ENCODE measurements around the gene ZC3H4. TPM values are rescaled to one million over a fixed set of nuclear protein-coding genes. Genes with fewer than 3 reads are reported as not detected.
A peak's percentile ranks its signal among the peaks of the same experiment; 100 is the strongest.
"Not testable (repeated sequence)": the region's sequence is repeated elsewhere in the genome, so short reads cannot be mapped to it uniquely, and the experiment has no call there.

The ZC3H4 gene
- total RNA-seq, 1 donor from 2014 or later, result 114 TPM

DNA sequence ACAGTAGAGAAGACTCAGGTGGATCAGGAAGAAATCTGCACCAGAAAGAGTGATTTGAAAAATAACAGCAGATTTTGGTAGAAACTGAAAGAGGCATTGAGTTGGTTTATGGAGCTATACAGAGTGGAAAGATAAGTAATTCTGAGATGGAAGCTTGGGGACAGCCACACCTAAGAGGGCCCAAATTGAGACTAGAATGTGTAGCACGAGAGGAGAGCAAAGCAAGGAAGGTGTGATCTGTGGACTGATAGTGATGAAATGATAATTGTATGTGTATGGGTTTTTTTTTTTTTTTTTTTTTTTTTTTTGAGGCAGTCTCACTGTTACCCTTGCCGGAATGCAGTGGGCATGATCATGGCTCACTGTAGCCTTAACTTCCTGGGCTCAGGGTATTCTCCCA is 33.3 kb upstream of the ZC3H4 start:
- H3K27ac Mint-ChIP-seq, result peak overlapping the region; percentile 80
- H3K4me3 Mint-ChIP-seq, result no peak overlapping the region
- intact Hi-C loops (cut with micrococcal nuclease), result loop anchor here (2.0 kb wide), 1 partner anchor 16 kb away; the partner anchor contains the start of gene SAE1
- no peaks in the 10 kb centered on the region for H3K9me3 Mint-ChIP-seq
- DNase-seq (ENCODE audit: low spot score), result no peak
- no peaks in the 10 kb centered on the region for H3K27me3 Mint-ChIP-seq (ENCODE audit: insufficient read depth)
- peaks cover 52% of the 10 kb centered on the region for H3K36me3 Mint-ChIP-seq (ENCODE audit: low read depth)
- peaks cover 54% of the 10 kb centered on the region for H3K4me1 Mint-ChIP-seq (ENCODE audit: low read depth)

DNA sequence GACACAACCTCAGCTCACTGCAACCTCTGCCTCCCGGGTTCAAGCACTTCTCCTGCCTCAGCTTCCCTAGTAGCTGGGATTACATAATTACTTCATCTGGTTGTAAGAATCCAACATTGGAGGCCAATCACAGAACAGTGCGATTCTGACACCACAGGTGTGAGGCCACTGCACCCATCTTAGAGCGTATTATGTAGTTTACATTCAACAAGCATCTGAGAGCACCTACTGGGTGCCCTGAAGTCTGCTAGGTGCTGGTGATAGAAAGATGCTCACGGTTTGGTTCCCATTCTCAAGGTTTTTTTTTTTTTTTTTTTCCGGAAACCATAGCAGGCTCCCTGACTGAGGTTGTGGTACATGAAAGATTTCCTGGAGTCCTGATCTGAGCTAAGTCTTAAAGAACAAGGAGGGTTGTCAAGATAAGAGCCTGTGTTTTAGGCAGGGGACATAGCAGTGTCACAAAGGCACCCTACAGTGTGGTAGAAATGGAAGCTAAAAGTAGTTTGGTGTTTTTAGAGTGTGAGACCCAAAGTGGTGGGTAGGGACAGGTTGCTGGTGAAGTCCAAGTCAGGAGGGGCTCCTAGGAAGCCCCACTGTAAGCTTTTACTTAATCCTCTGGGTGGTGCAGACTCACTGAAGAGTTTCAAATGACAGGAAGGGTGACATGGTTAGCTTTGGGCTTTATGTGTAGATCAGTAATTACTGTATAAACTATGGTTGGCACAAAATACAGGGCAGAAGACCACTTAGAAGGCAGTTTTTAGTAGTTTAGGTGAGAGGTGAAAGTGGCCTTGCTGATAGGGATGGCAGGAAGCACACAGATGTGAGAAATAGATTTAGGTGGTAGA is 32.3 kb upstream of the ZC3H4 start:
- no peak for DNase-seq (ENCODE audit: low spot score)
- H3K27me3 Mint-ChIP-seq (ENCODE audit: insufficient read depth), result no peaks in the 10 kb centered on the region
- peaks cover 52% of the 10 kb centered on the region for H3K4me1 Mint-ChIP-seq (ENCODE audit: low read depth)
- H3K27ac Mint-ChIP-seq, result peak overlapping the region; percentile 80
- intact Hi-C loops (cut with micrococcal nuclease), result loop anchor here (2.0 kb wide), 1 partner anchor 15 kb away; the partner anchor contains the start of gene SAE1
- peak overlapping the region; percentile 43 for H3K4me3 Mint-ChIP-seq
- H3K9me3 Mint-ChIP-seq, result no peaks in the 10 kb centered on the region
- peaks cover 47% of the 10 kb centered on the region for H3K36me3 Mint-ChIP-seq (ENCODE audit: low read depth)

DNA sequence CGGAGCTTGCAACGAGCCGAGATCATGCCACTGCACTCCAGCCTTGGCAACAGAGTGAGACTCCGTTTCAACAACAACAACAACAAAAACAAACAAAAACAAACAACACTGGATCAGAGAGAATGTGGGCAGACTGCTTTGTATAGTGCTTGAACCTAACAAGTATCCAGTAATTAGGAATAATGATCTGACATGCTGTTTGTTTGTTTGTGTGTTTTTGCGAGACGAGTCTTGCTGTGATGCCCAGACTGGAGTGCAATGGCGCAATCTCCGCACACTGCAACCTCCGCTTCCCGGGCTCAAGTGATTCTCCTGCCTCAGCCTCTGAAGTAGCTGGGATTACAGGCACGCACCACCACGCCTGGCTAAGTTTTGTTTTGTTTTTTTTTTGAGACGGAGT is 31.1 kb upstream of the ZC3H4 start:
- H3K4me1 Mint-ChIP-seq (ENCODE audit: low read depth), result peaks cover 51% of the 10 kb centered on the region
- H3K27me3 Mint-ChIP-seq (ENCODE audit: insufficient read depth), result no peaks in the 10 kb centered on the region
- no peak for DNase-seq (ENCODE audit: low spot score)
- H3K9me3 Mint-ChIP-seq, result no peaks in the 10 kb centered on the region
- H3K36me3 Mint-ChIP-seq (ENCODE audit: low read depth), result peaks cover 40% of the 10 kb centered on the region
- no peak overlapping the region for H3K27ac Mint-ChIP-seq
- intact Hi-C loops (cut with micrococcal nuclease), result no loop called here
- no peak overlapping the region for H3K4me3 Mint-ChIP-seq

DNA sequence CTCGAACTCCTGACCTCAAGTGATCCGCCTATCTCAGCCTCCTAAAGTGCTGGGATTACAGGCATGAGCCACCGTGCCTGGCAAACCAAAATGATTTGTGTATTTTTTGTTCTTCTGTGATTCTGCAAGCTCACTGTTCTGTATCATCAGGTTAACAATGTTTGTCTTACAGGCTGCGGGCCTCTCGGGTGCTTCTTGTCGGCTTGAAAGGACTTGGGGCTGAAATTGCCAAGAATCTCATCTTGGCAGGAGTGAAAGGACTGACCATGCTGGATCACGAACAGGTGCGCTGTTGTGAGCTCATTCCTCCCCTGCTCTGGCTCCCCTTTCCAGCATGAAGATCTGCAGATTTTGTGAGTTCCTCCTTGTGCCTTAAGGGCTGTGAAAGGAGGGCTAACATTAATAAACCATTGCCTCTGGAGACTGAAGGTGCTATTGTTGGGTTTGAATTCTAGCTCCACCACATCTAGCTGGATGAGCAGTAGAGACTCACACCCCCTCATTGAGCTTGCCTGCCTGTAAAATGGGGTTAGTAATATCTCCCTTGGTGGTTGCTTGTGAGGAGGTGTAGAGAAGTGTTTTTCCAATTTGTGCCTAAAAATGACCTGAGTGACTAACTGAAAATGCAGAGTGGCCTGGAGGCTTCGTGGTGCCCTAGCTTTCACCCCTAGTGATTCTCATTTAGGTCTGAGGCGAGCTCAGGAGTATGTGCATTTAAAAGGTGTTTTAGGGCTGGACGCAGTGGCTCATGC is 29.9 kb upstream of the ZC3H4 start:
- Mint-ChIP-seq H3K9me3 (no peaks in the 10 kb centered on the region), H3K4me3 (no peak overlapping the region), H3K27ac (peak overlapping the region; percentile 48), H3K4me1 (ENCODE audit: low read depth) (peaks cover 51% of the 10 kb centered on the region), H3K27me3 (ENCODE audit: insufficient read depth) (no peaks in the 10 kb centered on the region), H3K36me3 (ENCODE audit: low read depth) (peaks cover 39% of the 10 kb centered on the region)
- no peak for DNase-seq (ENCODE audit: low spot score)
- intact Hi-C loops (cut with micrococcal nuclease), result no loop called here

DNA sequence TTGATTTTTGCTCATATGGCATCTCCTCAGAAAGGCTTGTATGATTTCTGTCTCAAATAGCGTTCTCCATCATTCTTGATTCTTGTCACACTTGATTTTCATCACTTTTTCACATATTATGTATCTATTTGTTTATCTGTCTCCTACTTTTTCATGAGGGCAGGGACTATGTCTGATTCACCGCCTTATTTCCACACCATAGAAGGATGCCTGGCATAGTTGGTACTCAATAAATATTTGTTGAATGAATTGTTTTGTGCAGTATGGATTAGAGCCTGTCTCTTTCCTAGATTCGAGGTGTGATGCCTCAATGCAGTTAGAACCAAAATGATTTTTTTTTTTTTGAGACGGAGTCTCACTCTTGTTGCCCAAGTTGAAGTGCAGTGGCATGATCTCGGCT is 29.2 kb upstream of the ZC3H4 start:
- intact Hi-C loops (cut with micrococcal nuclease), result no loop called here
- Mint-ChIP-seq H3K4me1 (ENCODE audit: low read depth) (peaks cover 46% of the 10 kb centered on the region), H3K9me3 (no peaks in the 10 kb centered on the region), H3K27ac (no peak overlapping the region), H3K27me3 (ENCODE audit: insufficient read depth) (no peaks in the 10 kb centered on the region), H3K36me3 (ENCODE audit: low read depth) (peaks cover 38% of the 10 kb centered on the region), H3K4me3 (no peak overlapping the region)
- no peak for DNase-seq (ENCODE audit: low spot score)

DNA sequence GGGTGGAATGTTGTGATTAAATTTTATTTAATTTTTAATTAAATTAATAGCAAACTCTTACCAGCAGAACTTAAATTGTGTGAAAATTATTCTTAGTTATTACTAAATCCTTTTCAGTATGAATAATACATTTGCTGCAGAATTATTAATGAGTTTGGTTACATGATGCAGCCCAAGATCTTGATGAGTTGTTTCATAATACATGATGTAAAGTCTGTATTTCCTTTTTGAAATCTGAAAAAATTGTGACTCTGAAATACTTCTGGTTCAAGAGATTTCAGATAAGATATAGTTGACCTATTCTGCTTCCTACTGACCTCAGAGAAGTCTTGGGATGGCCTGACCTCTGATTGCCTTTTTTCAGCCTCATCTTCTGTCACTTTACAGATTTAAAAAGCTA is 28.1 kb upstream of the ZC3H4 start:
- intact Hi-C loops (cut with micrococcal nuclease), result no loop called here
- DNase-seq (ENCODE audit: low spot score), result no peak
- no peak overlapping the region for H3K27ac Mint-ChIP-seq
- no peaks in the 10 kb centered on the region for H3K27me3 Mint-ChIP-seq (ENCODE audit: insufficient read depth)
- no peak overlapping the region for H3K4me3 Mint-ChIP-seq
- no peaks in the 10 kb centered on the region for H3K9me3 Mint-ChIP-seq
- peaks cover 35% of the 10 kb centered on the region for H3K36me3 Mint-ChIP-seq (ENCODE audit: low read depth)
- peaks cover 41% of the 10 kb centered on the region for H3K4me1 Mint-ChIP-seq (ENCODE audit: low read depth)

DNA sequence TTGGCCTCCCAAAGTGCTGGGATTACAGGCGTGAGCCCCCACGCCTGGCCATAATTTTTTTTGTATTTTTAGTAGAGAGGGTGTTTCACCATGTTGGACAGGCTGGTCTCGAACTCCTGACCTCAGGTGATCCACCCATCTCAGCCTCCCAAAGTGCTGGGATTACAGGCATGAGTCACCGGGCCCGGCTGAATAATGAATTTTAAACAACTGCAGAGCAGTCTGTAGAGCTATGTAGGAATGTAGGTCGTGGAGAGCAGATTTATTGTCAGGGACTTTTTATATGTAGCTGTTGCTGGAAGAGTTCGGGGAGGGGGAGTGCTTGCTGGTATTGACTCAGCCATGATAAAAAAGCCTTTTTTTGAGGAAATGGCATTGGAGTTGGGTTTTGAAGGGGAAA is 27.7 kb upstream of the ZC3H4 start:
- peaks cover 31% of the 10 kb centered on the region for H3K36me3 Mint-ChIP-seq (ENCODE audit: low read depth)
- DNase-seq (ENCODE audit: low spot score); H3K9me3 Mint-ChIP-seq; H3K27ac Mint-ChIP-seq; H3K4me3 Mint-ChIP-seq; intact Hi-C loops (cut with micrococcal nuclease); H3K27me3 Mint-ChIP-seq (ENCODE audit: insufficient read depth): not testable (repeated sequence)
- H3K4me1 Mint-ChIP-seq (ENCODE audit: low read depth), result peaks cover 36% of the 10 kb centered on the region

DNA sequence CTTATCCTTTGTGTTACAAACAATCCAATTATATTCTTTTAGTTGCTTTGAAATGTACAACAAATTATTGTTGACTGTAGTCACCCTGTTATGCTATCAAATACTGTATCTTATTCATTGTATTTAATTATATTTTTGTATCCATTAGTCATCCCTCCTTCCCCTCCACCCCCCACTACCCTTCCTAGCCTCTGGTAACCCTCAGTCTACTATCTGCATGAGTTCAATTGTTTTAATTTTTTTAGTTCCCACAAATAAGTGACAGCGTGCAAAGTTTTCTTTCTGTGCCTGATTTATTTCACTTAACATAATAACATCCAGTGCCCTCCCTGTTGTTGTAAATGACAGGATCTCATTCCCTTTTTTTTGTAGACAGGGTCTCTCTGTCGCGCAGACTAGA is 21.6 kb upstream of the ZC3H4 start:
- Mint-ChIP-seq H3K9me3 (peaks cover 3% of the 10 kb centered on the region), H3K4me1 (ENCODE audit: low read depth) (peaks cover 58% of the 10 kb centered on the region), H3K4me3 (peak overlapping the region; percentile 42), H3K27ac (peak overlapping the region; percentile 74), H3K27me3 (ENCODE audit: insufficient read depth) (no peaks in the 10 kb centered on the region), H3K36me3 (ENCODE audit: low read depth) (peaks cover 41% of the 10 kb centered on the region)
- intact Hi-C loops (cut with micrococcal nuclease), result no loop called here
- DNase-seq (ENCODE audit: low spot score), result no peak

DNA sequence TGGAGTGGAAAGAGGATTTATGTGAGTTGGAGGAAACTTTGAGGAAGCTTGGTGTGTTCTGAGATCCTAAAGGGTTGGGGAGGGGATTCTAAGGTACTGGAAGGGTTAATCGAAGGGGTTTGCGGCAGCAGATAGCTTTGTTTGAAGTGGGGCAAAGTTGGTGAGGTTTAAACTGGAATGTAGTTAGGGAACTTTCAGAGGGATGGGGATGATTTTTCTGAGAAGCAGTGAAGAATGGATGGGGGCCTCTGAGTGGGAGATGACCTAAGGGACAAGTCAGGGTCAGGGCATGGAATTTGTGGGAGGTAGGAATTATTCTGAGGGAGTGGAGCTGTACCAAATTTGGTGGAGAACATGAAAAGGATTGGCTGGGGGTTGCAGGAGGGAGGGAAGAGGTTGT is 21.0 kb upstream of the ZC3H4 start:
- H3K27me3 Mint-ChIP-seq (ENCODE audit: insufficient read depth), result no peaks in the 10 kb centered on the region
- peaks cover 41% of the 10 kb centered on the region for H3K36me3 Mint-ChIP-seq (ENCODE audit: low read depth)
- H3K4me1 Mint-ChIP-seq (ENCODE audit: low read depth), result peaks cover 62% of the 10 kb centered on the region
- intact Hi-C loops (cut with micrococcal nuclease), result no loop called here
- H3K27ac Mint-ChIP-seq, result peak overlapping the region; percentile 53
- no peak for DNase-seq (ENCODE audit: low spot score)
- peak overlapping the region; percentile 2 for H3K4me3 Mint-ChIP-seq
- peaks cover 3% of the 10 kb centered on the region for H3K9me3 Mint-ChIP-seq

DNA sequence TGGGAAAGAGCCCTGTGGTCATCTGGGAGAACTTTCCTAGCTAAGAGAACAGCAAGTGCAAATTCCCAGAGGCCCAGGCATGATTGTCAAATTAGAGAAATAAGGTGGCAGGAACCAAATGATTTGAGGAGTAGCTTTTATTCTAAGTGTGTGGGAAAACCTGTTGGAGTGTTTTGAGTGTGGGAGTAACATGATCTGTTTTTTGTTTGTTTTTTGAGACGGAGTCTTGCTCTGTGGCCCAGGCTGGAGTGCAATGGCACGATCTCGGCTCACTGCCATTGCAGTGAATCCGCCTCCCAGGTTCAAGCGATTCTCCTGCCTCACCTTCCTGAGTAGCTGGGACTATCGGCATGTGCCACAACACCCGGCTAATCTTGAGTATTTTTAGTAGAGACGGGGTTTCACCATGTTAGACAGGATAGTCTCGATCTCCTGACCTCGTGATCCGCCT is 19.5 kb upstream of the ZC3H4 start:
- Mint-ChIP-seq H3K36me3 (ENCODE audit: low read depth) (peaks cover 35% of the 10 kb centered on the region), H3K9me3 (peaks cover 3% of the 10 kb centered on the region), H3K4me1 (ENCODE audit: low read depth) (peaks cover 56% of the 10 kb centered on the region), H3K27me3 (ENCODE audit: insufficient read depth) (peaks cover under 1% of the 10 kb centered on the region), H3K27ac (peak overlapping the region; percentile 9), H3K4me3 (peak overlapping the region; percentile 34)
- intact Hi-C loops (cut with micrococcal nuclease), result no loop called here
- DNase-seq (ENCODE audit: low spot score), result no peak

DNA sequence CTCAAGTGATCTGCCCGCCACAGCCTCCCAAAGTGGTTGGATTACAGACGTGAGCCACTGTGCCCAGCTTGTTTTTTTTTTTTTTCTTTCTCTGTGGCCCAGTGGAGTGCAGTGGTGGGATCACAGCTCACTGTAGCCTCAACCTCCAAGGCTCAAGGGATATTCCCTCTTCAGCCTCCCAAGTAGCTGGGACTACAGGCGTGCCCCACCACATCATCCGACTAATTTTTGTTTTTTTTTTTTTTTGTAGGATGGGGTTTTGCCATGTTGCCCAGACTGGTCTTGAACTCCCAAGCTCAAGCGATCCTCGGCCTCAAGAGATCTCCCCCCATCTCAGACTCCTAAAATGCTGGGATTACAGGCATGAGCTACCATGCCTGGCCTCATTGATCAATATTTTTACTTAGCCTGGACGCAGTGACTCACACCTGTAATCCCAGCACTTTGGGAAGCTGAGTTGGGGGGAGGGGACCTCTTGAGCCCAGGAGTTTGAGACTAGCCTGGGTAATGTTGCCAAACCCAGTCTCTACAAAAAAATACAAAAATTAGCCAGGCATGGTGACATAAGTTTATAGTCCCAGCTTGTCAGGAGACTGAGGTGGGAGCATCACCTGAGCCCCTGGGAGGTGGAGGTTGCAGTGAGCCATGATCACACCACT is 18.7 kb upstream of the ZC3H4 start:
- H3K4me3 Mint-ChIP-seq, result peak overlapping the region; percentile 100
- H3K27ac Mint-ChIP-seq, result peak overlapping the region; percentile 52
- DNase-seq (ENCODE audit: low spot score), result no peak
- H3K27me3 Mint-ChIP-seq (ENCODE audit: insufficient read depth), result peaks cover 2% of the 10 kb centered on the region
- peaks cover 56% of the 10 kb centered on the region for H3K4me1 Mint-ChIP-seq (ENCODE audit: low read depth)
- H3K9me3 Mint-ChIP-seq, result peaks cover 3% of the 10 kb centered on the region
- intact Hi-C loops (cut with micrococcal nuclease), result no loop called here
- peaks cover 35% of the 10 kb centered on the region for H3K36me3 Mint-ChIP-seq (ENCODE audit: low read depth)

DNA sequence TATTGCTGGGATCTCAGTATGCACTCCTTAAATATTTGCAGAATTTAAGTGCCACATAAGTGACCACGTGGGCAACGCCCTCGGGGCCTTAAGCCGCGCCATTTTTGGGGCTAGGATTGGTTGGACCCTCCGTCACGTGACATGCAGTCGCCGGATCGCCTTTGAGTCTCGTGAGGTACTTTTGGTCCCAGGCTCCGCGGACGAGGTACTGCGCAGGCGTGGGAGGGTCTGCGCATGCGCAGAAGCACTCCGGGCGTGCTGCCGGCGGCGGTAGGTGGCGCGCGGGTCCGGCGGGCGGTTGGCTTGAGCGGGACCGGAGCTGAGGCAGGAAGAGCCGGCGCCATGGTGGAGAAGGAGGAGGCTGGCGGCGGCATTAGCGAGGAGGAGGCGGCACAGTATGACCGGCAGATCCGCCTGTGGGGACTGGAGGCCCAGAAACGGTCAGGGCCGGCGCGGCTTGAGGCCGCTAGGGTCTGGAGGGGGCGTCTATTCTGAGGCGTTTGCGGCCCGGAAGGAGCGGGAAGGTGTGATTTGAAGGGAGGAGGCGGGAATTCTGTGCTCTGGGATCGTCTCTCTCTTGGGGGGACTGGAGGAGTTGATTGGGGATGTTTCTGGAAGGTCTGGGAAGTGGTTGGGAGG is 17.1 kb upstream of the ZC3H4 start, which contains the start of gene SAE1:
SAE1 (plus strand) TSS at position 247 of the 639 bp plus-strand sequence; CDS start at position 343, 96 bp downstream.
- Mint-ChIP-seq H3K36me3 (ENCODE audit: low read depth) (peaks cover 35% of the 10 kb centered on the region), H3K27ac (peak within 1 kb of the TSS; percentile 97), H3K4me1 (ENCODE audit: low read depth) (peaks cover 56% of the 10 kb centered on the region), H3K9me3 (peaks cover 3% of the 10 kb centered on the region), H3K27me3 (ENCODE audit: insufficient read depth) (peaks cover 4% of the 10 kb centered on the region), H3K4me3 (peak within 1 kb of the TSS; percentile 100)
- intact Hi-C loops (cut with micrococcal nuclease), result loop anchor here (1.0 to 2.0 kb wide), 5 partner anchors 16 to 144 kb away; partner anchors contain the start of genes INAFM1 and ZC3H4
- DNase-seq (ENCODE audit: low spot score), result peak; percentile 93
